H1 (cell line): Measurements from ENCODE around the gene CNGA2. TPM values are rescaled to one million over a fixed set of nuclear protein-coding genes. Genes with fewer than 3 reads are reported as not detected.

Experiments used
- CTCF ChIA-PET: fragments of 300-600 bp; sonication (Branson Sonifier 250); formaldehyde crosslinking; loops from one replicate; lab custom pipeline; 2021; ENCODE audit not compliant: partially characterized antibody; lab: Charles Lee
- POLR2A ChIA-PET: fragments of 300-600 bp; sonication (Branson Sonifier 250); formaldehyde crosslinking; loops from one replicate; lab custom pipeline; 2021; ENCODE audit warnings: inconsistent platforms; ENCODE audit not compliant: partially characterized antibody; lab: Charles Lee
- DNase-seq, 2 experiments: peaks; one replicate each; pipeline versions ENCODE4 v3.0.0 to v3.0.0-alpha.2; 2010 to 2022; ENCODE audit warnings: low spot score in 2 of 2, low read depth in 1 of 2, mixed read lengths in 1 of 2
- FAIRE-seq: peaks from 2 replicates; lab custom pipeline; 2011; peaks lifted over from hg19 to GRCh38; lab: Jason Lieb, UNC
- H2AFZ ChIP-seq: 2 replicates; pipeline ENCODE4 v1.8.1; 2012; ENCODE audit warnings: low read length, inconsistent platforms
- H2AK5ac ChIP-seq: 2 replicates; pipeline ENCODE4 v1.6.1; 2013; ENCODE audit warnings: low read depth, low read length
- H2BK120ac ChIP-seq: replicated peaks from 2 replicates; pipeline ENCODE3; 2013; ENCODE audit warnings: low read depth, low read length, inconsistent platforms
- H2BK12ac ChIP-seq: 2 replicates; pipeline ENCODE4 v1.6.1; 2013; ENCODE audit warnings: low read depth, low read length
- H2BK15ac ChIP-seq: 2 replicates; pipeline ENCODE4 v1.6.1; 2013; ENCODE audit warnings: low read length
- H2BK20ac ChIP-seq: 2 replicates; pipeline ENCODE4 v1.6.1; 2013; ENCODE audit warnings: low read length
- H2BK5ac ChIP-seq: 2 replicates; pipeline ENCODE4 v1.6.1; 2013; ENCODE audit warnings: low read depth, low read length
- H3K14ac ChIP-seq: 2 replicates; pipeline ENCODE4 v1.6.1; 2013; ENCODE audit warnings: inconsistent platforms; ENCODE audit not compliant: insufficient read length
- H3K18ac ChIP-seq: 2 replicates; pipeline ENCODE4 v1.6.1; 2013; ENCODE audit warnings: low read length; ENCODE audit errors: extremely low read depth
- H3K23ac ChIP-seq: 2 replicates; pipeline ENCODE4 v1.6.1; 2013; ENCODE audit warnings: inconsistent platforms; ENCODE audit not compliant: insufficient read length
- H3K23me2 ChIP-seq: 2 replicates; pipeline ENCODE4 v1.6.1; 2013; ENCODE audit warnings: low read depth, low read length
- H3K27ac ChIP-seq: 2 replicates; pipeline ENCODE4 v1.6.1; 2011; ENCODE audit warnings: low read depth, low read length, inconsistent platforms
- H3K27me3 ChIP-seq, 4 experiments: replicated peaks in 1 of 4; 1 replicate in 1 of 4; 2 replicates in 3 of 4; pipeline versions ENCODE4 v1.6.1 to v1.8.1; 2011 to 2013; ENCODE audit warnings: low read length in 3 of 4, mild to moderate bottlenecking in 3 of 4, inconsistent platforms in 2 of 4, mixed read lengths in 2 of 4, moderate library complexity in 1 of 4; ENCODE audit not compliant: control insufficient read depth in 3 of 4, insufficient read depth in 3 of 4; ENCODE audit errors: extremely low read depth in 1 of 4
- H3K36me3 ChIP-seq, 4 experiments: 2 replicates each; pipeline versions ENCODE4 v1.6.1 to v1.8.1; 2011 to 2013; ENCODE audit warnings: mild to moderate bottlenecking in 4 of 4, low read length in 3 of 4, moderate library complexity in 2 of 4, control low read depth in 1 of 4, inconsistent platforms in 1 of 4; ENCODE audit not compliant: insufficient read depth in 4 of 4, control insufficient read depth in 2 of 4
- H3K4ac ChIP-seq: replicated peaks from 2 replicates; pipeline ENCODE3; 2013; ENCODE audit warnings: low read length, low read depth, mixed read lengths, inconsistent platforms; ENCODE audit not compliant: insufficient read length
- H3K4me1 ChIP-seq, 4 experiments: replicated peaks in 1 of 4; 1 replicate in 1 of 4; 2 replicates in 3 of 4; pipeline versions ENCODE4 v1.6.1 to v1.8.1; 2011 to 2013; ENCODE audit warnings: low read length in 3 of 4, inconsistent platforms in 2 of 4, mixed read lengths in 1 of 4; ENCODE audit not compliant: insufficient read depth in 4 of 4, control insufficient read depth in 3 of 4
- H3K4me2 ChIP-seq, 2 experiments: 2 replicates each; pipeline versions ENCODE4 v1.6.1 to v1.8.1; 2011 to 2013; ENCODE audit warnings: low read depth in 2 of 2, low read length in 2 of 2, control low read depth in 1 of 2, inconsistent platforms in 1 of 2, mild to moderate bottlenecking in 1 of 2; ENCODE audit not compliant: insufficient read depth in 1 of 2
- H3K4me3 ChIP-seq, 4 experiments: fragments of 200-600, 300-600 bp in 1 of 4; sonication (generic), shearing (Covaris generic), sonication (Bioruptor Twin) in 1 of 4; 2 replicates each; pipeline versions ENCODE4 v1.5.1 to v1.8.1; 2011 to 2016; ENCODE audit warnings: low read length in 4 of 4, low read depth in 3 of 4, control low read depth in 2 of 4, inconsistent platforms in 2 of 4, mild to moderate bottlenecking in 2 of 4, mixed read lengths in 1 of 4, moderate library complexity in 1 of 4; ENCODE audit not compliant: insufficient read depth in 2 of 4; ENCODE audit errors: extremely low read depth in 1 of 4
- H3K56ac ChIP-seq: replicated peaks from 2 replicates; pipeline ENCODE3; 2013; ENCODE audit warnings: low read depth, mild to moderate bottlenecking, mixed read lengths, low read length, inconsistent platforms; ENCODE audit not compliant: insufficient read length
- H3K79me1 ChIP-seq: 2 replicates; pipeline ENCODE4 v1.6.1; 2013; ENCODE audit warnings: low read depth, low read length, control low read depth
- H3K79me2 ChIP-seq, 2 experiments: 2 replicates each; pipeline versions ENCODE4 v1.6.1 to v1.8.1; 2012 to 2013; ENCODE audit warnings: low read length in 2 of 2, mild to moderate bottlenecking in 2 of 2, inconsistent platforms in 1 of 2; ENCODE audit not compliant: insufficient read depth in 2 of 2, control insufficient read depth in 1 of 2
- H3K9ac ChIP-seq, 4 experiments: replicated peaks in 1 of 4; 1 replicate in 1 of 4; 2 replicates in 3 of 4; pipeline versions ENCODE4 v1.6.1 to v1.8.1; 2011 to 2013; ENCODE audit warnings: low read depth in 3 of 4, low read length in 3 of 4, control low read depth in 2 of 4, mild to moderate bottlenecking in 2 of 4, moderate library complexity in 2 of 4, inconsistent platforms in 1 of 4; ENCODE audit errors: extremely low read depth in 1 of 4
- H3K9me3 ChIP-seq, 2 experiments: 2 replicates each; pipeline versions ENCODE4 v1.6.1 to v1.8.1; 2012 to 2013; ENCODE audit warnings: mild to moderate bottlenecking in 2 of 2, moderate library complexity in 2 of 2, control low read depth in 1 of 2, inconsistent platforms in 1 of 2, low read depth in 1 of 2, low read length in 1 of 2, mixed read lengths in 1 of 2; ENCODE audit not compliant: insufficient read depth in 2 of 2
- H4K20me1 ChIP-seq, 2 experiments: replicated peaks in 1 of 2; 2 replicates each; pipeline versions ENCODE3 to v1.8.1; 2011 to 2013; ENCODE audit warnings: inconsistent platforms in 2 of 2, low read length in 2 of 2, mild to moderate bottlenecking in 1 of 2; ENCODE audit not compliant: insufficient read depth in 2 of 2, control insufficient read depth in 1 of 2
- H4K5ac ChIP-seq: 2 replicates; pipeline ENCODE4 v1.6.1; 2013; ENCODE audit warnings: low read length, low read depth, mixed read lengths, inconsistent platforms; ENCODE audit not compliant: insufficient read length
- H4K8ac ChIP-seq: 2 replicates; pipeline ENCODE4 v1.8.0; 2013; ENCODE audit warnings: mild to moderate bottlenecking, moderate library complexity, low read length, inconsistent platforms; ENCODE audit not compliant: insufficient read depth; ENCODE audit errors: extremely low read depth
- H4K91ac ChIP-seq: replicated peaks from 2 replicates; pipeline ENCODE3; 2013; ENCODE audit warnings: low read length, mixed read lengths, inconsistent platforms; ENCODE audit not compliant: insufficient read length
- EP300 ChIP-seq, 2 experiments: IDR thresholded peaks; 1 replicate in 1 of 2; 2 replicates in 1 of 2; pipeline ENCODE4 v1.6.1; 2011 to 2012; ENCODE audit warnings: low read depth in 2 of 2, low read length in 2 of 2, mild to moderate bottlenecking in 2 of 2, borderline replicate concordance in 1 of 2, inconsistent platforms in 1 of 2, moderate library complexity in 1 of 2
- GABPA ChIP-seq: IDR thresholded peaks from 2 replicates; pipeline ENCODE4 v1.6.1; 2011; ENCODE audit warnings: mild to moderate bottlenecking, low read length, moderate library complexity, borderline replicate concordance; ENCODE audit not compliant: insufficient read depth
- KDM5A ChIP-seq: fragments of 200-600 bp; IDR thresholded peaks from 2 replicates; pipeline ENCODE4 v1.7.1; 2012; ENCODE audit warnings: mild to moderate bottlenecking, low read length, inconsistent platforms, mixed read lengths
- RAD21 ChIP-seq, 2 experiments: IDR thresholded peaks in 1 of 2; conservative IDR thresholded peaks in 1 of 2; 2 replicates each; pipeline ENCODE4 v1.6.1; 2011; ENCODE audit warnings: low read depth in 2 of 2, low read length in 2 of 2, improper control_type of control experiment in 1 of 2, inconsistent platforms in 1 of 2, mild to moderate bottlenecking in 1 of 2, moderate library complexity in 1 of 2
- SP1 ChIP-seq: IDR thresholded peaks from 2 replicates; pipeline ENCODE4 v1.6.1; 2011; ENCODE audit warnings: low read depth, low read length
- SUZ12 ChIP-seq: fragments of 200-600 bp; sonication (generic); IDR thresholded peaks from 2 replicates; pipeline ENCODE4 v1.6.1; 2012; ENCODE audit warnings: mild to moderate bottlenecking, inconsistent platforms, low read length, moderate library complexity, mixed read lengths
- WGBS, 2 experiments: shearing (Covaris generic) in 1 of 2; methylation state at CpG; one replicate each; pipeline versions ENCODE4 v1.1.6 to v1.1.7; 2013 to 2015; ENCODE audit warnings: low lambda C conversion rate in 2 of 2, mixed read lengths in 2 of 2, inconsistent platforms in 1 of 2, low coverage in 1 of 2, missing lambda C conversion rate in 1 of 2; ENCODE audit not compliant: insufficient replicate concordance in 2 of 2, insufficient coverage in 1 of 2, insufficient read length in 1 of 2; ENCODE audit errors: extremely low coverage in 1 of 2, missing lambda C conversion rate in 1 of 2; 5-methylcytosine and 5-hydroxymethylcytosine counted together
- polyA plus RNA-seq, 7 experiments: library from polyadenylated mRNA; depleted of rRNA in 3 of 7; stranded (reverse) in 5 of 7; unstranded in 2 of 7; fragments of >200 nt in 5 of 7; fragments of 200-250 nt in 2 of 7; gene quantifications; 1 replicate in 5 of 7; 2 replicates in 1 of 7; 4 replicates in 1 of 7; pipeline versions ENCODE4 v1.2.1 to v1.2.3, GENCODE V29; 2011 to 2013; ENCODE audit warnings: missing spikeins in 2 of 7, mixed read lengths in 2 of 7
- total RNA-seq: library from RNA; stranded (reverse); fragmentation: NEBNext Ultra II Directional; extraction: Animal tissue kit (Norgen Biotek cat#: 25700); gene quantifications from 2 replicates; pipeline ENCODE4 v1.2.1, GENCODE V29; 2021

CNGA2 gene
- total and polyA plus RNA-seq, 2 of the 8 experiments (the other 6 are each of a cell fraction or from before 2014, with no cell fraction given): not detected

DNA sequence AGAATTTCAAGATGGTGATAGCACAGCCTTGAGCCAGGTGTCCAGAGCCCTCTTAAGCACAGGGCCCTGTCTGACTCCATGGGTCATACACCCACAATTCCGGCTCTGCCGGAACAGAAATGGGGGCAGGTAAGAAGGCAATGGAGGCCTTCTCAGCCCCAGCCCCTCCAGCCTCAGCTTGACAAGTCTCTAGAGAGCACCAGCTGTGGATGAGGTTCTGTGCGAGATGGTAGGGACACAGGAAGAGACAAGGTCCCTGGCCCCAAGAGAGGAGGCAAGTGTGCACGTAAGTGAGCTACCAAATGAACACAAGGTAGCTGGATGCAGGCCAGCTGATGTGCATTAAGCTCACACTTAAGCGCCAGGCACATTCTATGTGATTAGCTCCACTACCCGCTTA is 41.7 kb upstream of the CNGA2 start:
- Histone ChIP-seq H3K36me3 (no peaks in the 10 kb centered on the region), H2BK120ac (no peak overlapping the region), H3K4me3 (no peak overlapping the region), H2BK15ac (no peak overlapping the region), H3K27ac (no peak overlapping the region), H3K9me3 (no peaks in the 10 kb centered on the region), H4K5ac (no peak overlapping the region), H3K23me2 (no peaks in the 10 kb centered on the region), H3K23ac (no peak overlapping the region), H4K20me1 (no peaks in the 10 kb centered on the region), H3K79me1 (no peaks in the 10 kb centered on the region), H4K91ac (no peak overlapping the region), H3K4me2 (no peak overlapping the region), H2AK5ac (no peak overlapping the region), H3K14ac (no peak overlapping the region), H2BK12ac (no peak overlapping the region), H3K18ac (no peak overlapping the region), H4K8ac (no peak overlapping the region), H3K27me3 (peaks cover 0 to 6% (median 1%) of the 10 kb centered on the region in 4 experiments; a peak in 2 of 7 replicates), H3K4ac (no peak overlapping the region), H2BK20ac (no peak overlapping the region), H3K4me1 (peaks cover 0 to 6% (median 0%) of the 10 kb centered on the region in 4 experiments; a peak in 1 of 7 replicates), H3K56ac (no peak overlapping the region), H3K9ac (no peak overlapping the region), H2AFZ (no peak overlapping the region), H2BK5ac (no peak overlapping the region), H3K79me2 (no peaks in the 10 kb centered on the region)
- ChIA-PET POLR2A (no interaction called here), CTCF (interaction anchor here (0.9 kb wide), 1 partner anchor 11 kb away, joined by 3 read pairs; no protein-coding TSS in a partner anchor)
- WGBS, 2 experiments: 89% methylated on average over 6 of the region's 6 CpGs; no CpG with 5 or more reads in 1 of the 2 experiments
- no peak for FAIRE-seq
- TF ChIP-seq KDM5A (no peak), RAD21 (IDR thresholded peaks at IDR 0.05 in 1 of 2, conservative IDR thresholded peaks at IDR 0.05 in 1 of 2; ENCODE audit: low read depth in 2 of 2, low read length in 2 of 2) (no peak), SP1 (no peak), EP300 (IDR thresholded peaks at IDR 0.05; ENCODE audit: borderline replicate concordance in 1 of 2, low read depth in 2 of 2, low read length in 2 of 2) (no peak), GABPA (no peak), SUZ12 (no peak)
- no peak for DNase-seq
